Activated T-cell treated with anti-CD3 and anti-CD28 coated beads for 48 hours (primary cell): ENCODE measurements around the gene SEC14L6.
"Not testable (repeated sequence)": the region's sequence is repeated elsewhere in the genome, so short reads cannot be mapped to it uniquely, and the experiment has no call there.

Source experiments
- DNase-seq: peaks from one replicate; pipeline ENCODE4 v3.0.0-alpha.2; 2020; ENCODE audit warnings: low read depth

SEC14L6 gene

GRCh38 chr22:30566125-30566524, 19.6 kb upstream of the SEC14L6 start:
- no peak for DNase-seq

- DNase-seq = no peak
These were observed 18.8 kb upstream of the SEC14L6 start for GRCh38 chr22:30565341-30565740.

- DNase-seq = no peak
These were observed 18.2 kb upstream of the SEC14L6 start for GRCh38 chr22:30564761-30565119.

GRCh38 chr22:30564045-30564760, 17.7 kb upstream of the SEC14L6 start:
- DNase-seq = no peak

GRCh38 chr22:30562366-30562765, 15.8 kb upstream of the SEC14L6 start:
- DNase-seq = no peak

GRCh38 chr22:30561402-30562189, 15.1 kb upstream of the SEC14L6 start:
- no peak for DNase-seq

GRCh38 chr22:30560643-30561202, 14.2 kb upstream of the SEC14L6 start:
- peak; percentile 35 for DNase-seq

- no peak for DNase-seq
These were observed 13.3 kb upstream of the SEC14L6 start for GRCh38 chr22:30559889-30560288.

GRCh38 chr22:30557243-30557642, 10.7 kb upstream of the SEC14L6 start:
- DNase-seq = no peak

GRCh38 chr22:30556388-30556787, 9.8 kb upstream of the SEC14L6 start:
- DNase-seq = no peak

GRCh38 chr22:30555282-30556210, 9.0 kb upstream of the SEC14L6 start:
- DNase-seq = no peak

- DNase-seq = no peak
These were observed 7.4 kb upstream of the SEC14L6 start for GRCh38 chr22:30553971-30554370.

GRCh38 chr22:30552719-30553118, 6.2 kb upstream of the SEC14L6 start:
- DNase-seq = no peak

- not testable (repeated sequence) for DNase-seq
These were observed 5.3 kb upstream of the SEC14L6 start for GRCh38 chr22:30551813-30552212.

GRCh38 chr22:30547188-30547587, 647 bp upstream of the SEC14L6 start:
- DNase-seq = no peak

- no peak for DNase-seq
These were observed 3.7 kb downstream of the SEC14L6 start for GRCh38 chr22:30542811-30543188.

- DNase-seq = no peak
These were observed 4.4 kb downstream of the SEC14L6 start for GRCh38 chr22:30541961-30542810.

- DNase-seq = not testable (repeated sequence)
These were observed 5.0 kb downstream of the SEC14L6 start for GRCh38 chr22:30541511-30541910.

- no peak for DNase-seq
These were observed 7.2 kb downstream of the SEC14L6 start for GRCh38 chr22:30539368-30539767.

- no peak for DNase-seq
These were observed 8.3 kb downstream of the SEC14L6 start for GRCh38 chr22:30538280-30538679.

GRCh38 chr22:30537083-30537731, 9.3 kb downstream of the SEC14L6 start:
- no peak for DNase-seq
